Hippocampal formation (tissue), 2 donors: ENCODE results near the gene FKBP1A.

Source experiments
- DNase-seq, 2 donors: peaks; one replicate each; lab custom pipeline; 2025; lab: John Stamatoyannopoulos, UW

The FKBP1A gene

DNA sequence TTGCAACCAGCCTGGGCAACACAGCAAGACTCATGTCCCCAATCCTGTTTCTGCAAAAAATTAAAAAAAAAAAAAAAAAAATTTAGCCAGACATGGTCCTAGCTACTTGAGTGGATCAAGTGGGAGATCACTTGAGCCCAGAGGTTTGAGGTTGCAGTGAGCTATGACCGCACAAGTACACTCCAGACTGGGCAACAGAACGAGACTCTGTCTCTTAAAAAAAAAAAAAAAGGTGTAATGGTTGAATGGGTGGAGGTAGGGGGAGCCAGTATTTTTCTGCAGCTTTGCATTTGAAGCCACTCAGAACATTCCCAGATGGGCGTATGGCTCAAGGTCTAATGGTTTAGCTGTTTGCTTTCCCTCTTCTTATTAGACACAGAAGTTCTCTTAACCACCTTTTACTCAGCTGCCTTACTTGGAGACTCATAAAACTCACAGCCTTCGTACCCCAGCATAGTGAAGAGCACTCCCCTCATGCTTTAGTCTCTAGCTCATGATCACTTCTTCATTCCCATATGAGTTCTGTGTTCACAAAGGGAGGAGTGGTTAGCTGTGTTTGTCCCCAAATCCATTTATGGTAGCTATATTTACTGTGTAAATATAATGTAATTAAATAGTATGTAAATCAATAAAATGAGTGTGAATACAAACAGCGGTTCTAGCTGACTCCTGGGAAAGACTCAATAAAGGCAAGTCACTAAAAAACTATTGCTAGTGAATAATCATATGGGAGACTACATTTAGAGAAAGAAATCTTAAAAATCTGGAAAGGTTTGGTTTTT lies 9.0 kb downstream of the FKBP1A start:
- DNase-seq = no peak

GRCh38 chr20:1382670-1383069 lies 10.2 kb downstream of the FKBP1A start:
- DNase-seq = no peak

DNA sequence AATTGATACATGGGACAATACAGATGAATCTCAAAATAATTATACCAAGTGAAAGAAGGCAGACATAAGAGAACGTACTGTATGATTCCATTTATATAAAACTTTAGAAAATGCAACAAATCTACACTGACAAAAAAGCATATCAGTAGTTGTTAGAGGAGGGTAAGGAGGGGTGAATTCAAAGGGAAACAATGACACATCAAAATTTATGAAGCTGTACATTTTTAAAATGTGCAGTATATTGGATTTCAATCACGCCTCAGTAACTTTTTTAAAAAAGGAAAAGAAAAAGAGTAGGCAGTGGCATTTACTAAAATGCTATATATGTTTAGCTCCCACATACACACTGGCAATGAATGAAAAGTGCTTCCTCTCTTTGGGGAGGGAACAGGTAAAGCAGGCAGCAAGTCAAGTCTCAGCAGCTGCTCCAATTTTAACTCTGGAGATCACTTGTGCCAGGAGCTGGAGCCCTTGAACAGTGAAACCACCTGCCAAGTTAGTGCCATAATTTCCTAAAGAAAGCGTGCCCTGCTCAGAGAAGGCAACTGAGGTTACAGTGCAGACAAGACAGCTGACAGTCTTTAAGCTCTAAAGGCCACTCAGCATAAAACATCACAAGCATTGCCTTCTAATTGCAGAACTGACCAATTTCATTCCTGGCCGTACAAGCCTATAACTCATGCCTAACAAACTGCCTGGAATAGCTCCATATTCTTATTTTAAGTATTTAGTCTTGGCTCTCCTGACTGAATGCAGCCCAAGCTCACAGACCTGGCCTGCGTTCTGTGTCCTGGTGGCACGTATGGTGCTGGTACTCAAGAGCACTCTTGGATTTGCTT lies 10.9 kb downstream of the FKBP1A start:
- no peak for DNase-seq

DNA sequence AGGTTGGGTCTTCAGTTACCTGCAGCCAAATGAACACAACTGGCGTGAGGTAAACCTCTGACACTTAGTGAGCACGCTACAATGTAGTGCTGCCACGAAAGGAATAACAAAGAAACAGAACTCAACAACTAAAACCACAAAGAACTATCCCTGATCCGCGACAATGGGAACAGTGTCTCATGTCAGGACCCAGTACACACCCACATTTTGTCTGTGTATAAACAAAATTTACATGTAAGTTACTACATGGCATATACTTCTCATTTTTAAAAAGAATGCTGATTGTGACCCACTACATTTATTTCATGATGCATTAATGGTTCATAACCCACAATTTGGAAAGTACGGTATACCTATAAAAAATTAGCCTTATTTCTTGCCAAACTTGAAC lies 14.1 kb downstream of the FKBP1A start:
- DNase-seq = no peak

DNA sequence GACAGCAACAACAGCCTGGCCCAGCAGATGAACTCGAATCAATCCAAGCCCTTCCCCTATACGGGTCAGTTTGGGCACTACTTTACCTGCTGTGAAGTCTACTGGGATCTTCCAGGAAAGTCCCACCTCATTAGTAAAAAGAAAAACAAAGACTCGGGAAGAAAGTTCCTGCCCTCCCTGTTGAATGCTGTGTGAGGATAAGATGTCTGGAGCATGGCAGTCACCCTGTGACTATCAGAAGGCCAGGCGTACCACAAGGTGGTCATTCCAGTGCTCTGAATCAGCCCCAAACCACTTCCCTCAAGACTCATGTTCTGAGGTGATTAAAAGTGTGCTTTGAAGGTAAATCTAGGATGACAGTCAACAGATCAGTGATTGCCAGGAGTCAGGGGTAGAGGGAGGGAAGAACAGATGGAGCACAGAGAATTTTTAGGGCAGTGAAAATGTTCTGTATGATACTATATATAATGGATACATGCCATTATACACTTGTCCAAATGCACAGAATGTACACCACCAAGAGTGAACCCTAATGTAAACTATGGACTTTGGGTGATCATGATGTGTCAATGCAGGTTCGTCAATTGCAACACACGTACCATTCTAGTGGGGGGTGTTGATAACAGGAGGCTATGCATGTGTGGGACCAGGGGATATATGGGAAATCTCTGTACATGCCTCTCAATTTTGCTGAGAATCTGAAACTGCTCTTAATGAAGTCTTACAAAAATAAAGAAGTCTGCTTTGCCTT lies 14.7 kb downstream of the FKBP1A start:
- DNase-seq = no peak

DNA sequence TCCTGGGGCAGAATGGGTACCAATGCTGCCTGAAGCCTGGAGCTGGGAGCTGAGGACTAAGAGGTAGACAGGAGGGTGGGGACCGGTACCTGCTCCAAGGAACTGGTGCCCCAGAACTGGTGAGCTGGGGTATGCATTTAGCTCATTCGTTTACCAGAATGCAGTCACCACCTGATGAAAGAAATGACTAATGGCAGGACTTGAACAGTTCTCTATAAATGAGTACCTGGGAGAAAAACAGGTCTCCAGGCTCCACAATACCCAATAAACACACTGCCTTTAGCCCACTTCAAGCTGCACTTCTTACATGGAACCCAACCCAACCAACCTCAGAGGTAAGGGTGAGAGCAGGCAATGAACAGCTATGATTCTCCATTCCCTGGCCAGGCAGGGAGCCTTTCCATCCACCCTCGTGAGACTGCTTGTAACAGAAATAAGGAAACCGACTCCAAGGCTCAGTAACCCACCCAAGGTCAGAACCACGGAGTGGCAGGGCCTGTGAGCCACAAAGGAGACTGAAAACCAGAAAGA lies 15.4 kb downstream of the FKBP1A start:
- no peak for DNase-seq

- peak in 1 of 2 donors; percentile 11 for DNase-seq
Measured at GRCh38 chr20:1376408-1377270, 16.2 kb downstream of the FKBP1A start.

GRCh38 chr20:1376007-1376406 lies 16.8 kb downstream of the FKBP1A start:
- no peak for DNase-seq

DNA sequence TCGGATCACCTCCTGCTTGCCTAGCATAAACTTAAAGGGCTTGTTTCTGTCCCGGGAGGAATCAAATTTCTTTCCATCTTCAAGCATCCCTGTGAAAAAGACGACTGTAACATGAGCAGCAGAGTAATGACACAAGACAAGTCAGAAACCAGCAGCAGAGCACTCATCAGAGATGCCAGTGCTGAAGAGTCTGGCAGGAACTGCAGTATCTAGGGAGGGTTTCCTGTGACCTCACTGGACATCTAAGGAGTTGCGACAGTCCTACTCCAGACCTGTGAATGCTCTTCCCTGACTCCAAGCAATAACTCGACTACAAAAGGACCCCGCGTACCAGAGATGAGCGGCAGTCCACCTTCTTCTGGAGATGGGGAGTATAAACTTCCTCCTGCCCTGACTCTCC lies 17.3 kb downstream of the FKBP1A start:
- DNase-seq = no peak

DNA sequence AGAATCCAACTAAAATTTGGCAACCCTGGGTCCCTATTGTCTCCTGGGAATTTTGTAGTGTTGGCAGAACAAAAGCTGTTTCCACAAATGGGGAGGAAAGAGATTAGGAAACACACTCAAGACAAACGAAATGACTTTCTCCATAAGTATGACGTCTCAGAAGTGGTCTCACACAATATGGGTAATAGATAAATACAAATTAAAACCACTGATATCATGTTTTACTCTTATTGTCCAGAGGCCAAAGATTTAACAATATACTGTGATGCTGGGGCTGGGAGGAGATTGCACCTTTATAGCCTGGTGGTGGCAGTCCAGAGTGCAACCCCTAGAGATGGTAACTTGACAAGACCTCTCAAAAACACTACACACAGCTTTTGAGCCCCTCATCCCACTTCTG lies 18.6 kb downstream of the FKBP1A start:
- no peak for DNase-seq

- DNase-seq = peak; percentile 80 to 88
Measured at GRCh38 chr20:1373614-1374013, 19.2 kb downstream of the FKBP1A start.

- DNase-seq = no peak
Measured at GRCh38 chr20:1373036-1373435, 19.8 kb downstream of the FKBP1A start.

DNA sequence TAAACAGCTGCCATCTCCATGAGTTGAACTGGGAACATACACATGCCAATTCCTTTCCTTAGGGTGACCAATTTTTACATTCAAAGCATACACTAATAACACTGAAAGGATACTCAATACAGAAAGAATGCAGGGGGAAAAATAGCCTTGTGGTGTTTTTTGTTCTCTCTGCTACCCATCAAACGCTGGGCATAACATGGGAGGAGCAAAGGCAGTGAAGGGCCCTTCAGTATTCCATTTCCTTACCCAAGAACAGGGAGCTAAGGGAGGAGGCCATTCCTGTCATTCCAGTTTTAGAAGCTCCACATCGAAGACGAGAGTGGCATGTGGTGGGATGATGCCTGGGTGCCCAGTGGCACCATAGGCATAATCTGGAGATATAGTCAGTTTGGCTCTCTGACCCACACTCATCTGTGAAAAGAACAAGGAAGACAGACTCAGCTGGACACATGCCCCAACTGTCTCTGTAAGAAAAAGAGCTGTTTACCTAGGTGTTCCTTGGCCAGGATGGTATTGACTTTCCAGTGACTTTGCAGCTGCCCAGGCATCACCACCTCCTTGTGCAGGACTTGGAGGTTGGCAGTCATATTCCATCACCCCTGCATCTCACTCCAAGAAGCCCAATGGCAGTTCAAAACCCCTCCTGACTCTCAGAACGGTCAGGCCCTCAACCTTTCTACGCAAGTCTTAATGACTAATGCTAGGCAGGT lies 20.9 kb downstream of the FKBP1A start:
- no peak for DNase-seq

- no peak for DNase-seq
Measured at GRCh38 chr20:1371202-1371782, 21.6 kb downstream of the FKBP1A start.

DNA sequence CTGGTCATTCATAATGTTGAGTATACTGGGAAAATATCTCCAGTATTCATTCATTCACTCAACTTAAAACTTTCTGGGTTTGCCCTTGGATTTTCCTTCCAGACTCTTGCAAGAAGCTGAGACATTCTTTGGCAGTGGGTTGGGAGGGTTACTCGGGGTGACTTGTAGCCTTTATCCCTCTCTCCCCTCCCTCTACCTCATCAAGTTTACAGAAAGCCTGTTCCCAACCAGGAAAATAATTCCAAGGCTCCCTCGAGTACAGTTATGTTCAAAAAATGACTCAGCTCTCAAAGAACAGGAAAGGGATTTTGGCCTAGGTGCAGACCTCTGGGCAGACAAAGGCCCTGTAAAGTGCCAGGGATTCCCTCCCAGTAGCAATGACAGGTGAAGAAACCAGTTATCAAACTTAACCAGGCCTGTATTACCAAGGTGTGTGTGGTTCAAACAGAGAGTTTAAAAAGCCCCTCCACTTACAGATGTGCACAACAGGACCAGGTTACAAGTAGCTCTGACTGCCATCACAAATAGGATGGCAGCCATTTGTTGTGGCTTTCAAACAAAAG lies 22.2 kb downstream of the FKBP1A start:
- no peak for DNase-seq

GRCh38 chr20:1369970-1370369 lies 22.9 kb downstream of the FKBP1A start:
- no peak for DNase-seq

- DNase-seq = no peak
Measured at GRCh38 chr20:1368448-1369199, 24.2 kb downstream of the FKBP1A start.

- no peak for DNase-seq
Measured at GRCh38 chr20:1367479-1367878, 25.4 kb downstream of the FKBP1A start.

- no peak for DNase-seq
Measured at GRCh38 chr20:1364106-1364505, 28.7 kb downstream of the FKBP1A start.
